Keratinocyte (primary cell): ENCODE results near the gene CREG2. TPM values are rescaled to one million over a fixed set of nuclear protein-coding genes. Genes with fewer than 3 reads are reported as not detected.

Source experiments
- DNase-seq: peaks from one replicate; pipeline ENCODE4 v3.0.0-alpha.2; 2011; ENCODE audit warnings: low read depth, missing footprints, low spot score
- FAIRE-seq: peaks from 2 replicates; lab custom pipeline; 2011; peaks lifted over from hg19 to GRCh38; lab: Jason Lieb, UNC
- H2AFZ ChIP-seq: 2 replicates; pipeline ENCODE4 v1.6.0; 2012; ENCODE audit warnings: low read length, control low read depth, inconsistent platforms; ENCODE audit not compliant: control insufficient read depth
- H3K27ac ChIP-seq: 2 replicates; pipeline ENCODE4 v1.5.1; 2011; ENCODE audit warnings: low read length; ENCODE audit not compliant: control insufficient read depth, insufficient read depth
- H3K27me3 ChIP-seq: 3 replicates; pipeline ENCODE4 v1.6.0; 2011; ENCODE audit warnings: low read length; ENCODE audit not compliant: control insufficient read depth, insufficient read depth; ENCODE audit errors: extremely low read depth
- H3K36me3 ChIP-seq, 2 experiments: 2 replicates in 1 of 2; 3 replicates in 1 of 2; pipeline ENCODE4 v1.5.1; 2011; ENCODE audit warnings: low read length in 2 of 2, mild to moderate bottlenecking in 1 of 2; ENCODE audit not compliant: control insufficient read depth in 2 of 2, insufficient read depth in 2 of 2; ENCODE audit errors: extremely low read depth in 1 of 2
- H3K4me1 ChIP-seq: 3 replicates; pipeline ENCODE4 v1.5.1; 2011; ENCODE audit warnings: low read length; ENCODE audit not compliant: control insufficient read depth, insufficient read depth; ENCODE audit errors: extremely low read depth
- H3K4me2 ChIP-seq: 3 replicates; pipeline ENCODE4 v1.6.0; 2011; ENCODE audit warnings: low read depth, low read length; ENCODE audit not compliant: control insufficient read depth, insufficient read depth; ENCODE audit errors: extremely low read depth
- H3K4me3 ChIP-seq, 3 experiments: fragments of 200-600 bp in 1 of 3; sonication (generic) in 1 of 3; 2 replicates in 2 of 3; 3 replicates in 1 of 3; pipeline ENCODE4 v1.5.1; 2011 to 2016; ENCODE audit warnings: low read length in 3 of 3, mild to moderate bottlenecking in 3 of 3, control low read depth in 2 of 3, inconsistent platforms in 1 of 3, low read depth in 1 of 3, mixed read lengths in 1 of 3, mixed run types in 1 of 3, moderate library complexity in 1 of 3; ENCODE audit not compliant: control insufficient read depth in 2 of 3, insufficient read depth in 2 of 3; ENCODE audit errors: extremely low read depth in 1 of 3
- H3K79me2 ChIP-seq: 2 replicates; pipeline ENCODE4 v1.6.0; 2012; ENCODE audit warnings: low read length; ENCODE audit not compliant: control insufficient read depth, insufficient read depth
- H3K9ac ChIP-seq: 3 replicates; pipeline ENCODE4 v1.6.0; 2011; ENCODE audit warnings: low read length; ENCODE audit not compliant: control insufficient read depth, insufficient read depth; ENCODE audit errors: extremely low read depth
- H3K9me1 ChIP-seq: 3 replicates; pipeline ENCODE4 v1.6.0; 2011; ENCODE audit warnings: low read length; ENCODE audit not compliant: control insufficient read depth, insufficient read depth; ENCODE audit errors: extremely low read depth
- H3K9me3 ChIP-seq: 2 replicates; pipeline ENCODE4 v1.5.1; 2012; ENCODE audit warnings: low read depth, low read length; ENCODE audit not compliant: control insufficient read depth
- H4K20me1 ChIP-seq: 3 replicates; pipeline ENCODE4 v1.6.0; 2011; ENCODE audit warnings: low read length; ENCODE audit not compliant: control insufficient read depth, insufficient read depth; ENCODE audit errors: extremely low read depth
- CTCF ChIP-seq, 3 experiments: IDR thresholded peaks in 1 of 3; conservative IDR thresholded peaks in 1 of 3; optimal IDR thresholded peaks in 1 of 3; 2 replicates in 2 of 3; 3 replicates in 1 of 3; pipeline versions ENCODE3 to v1.5.1; 2011; ENCODE audit warnings: low read length in 3 of 3, mild to moderate bottlenecking in 3 of 3, moderate library complexity in 2 of 3, control low read depth in 1 of 3, inconsistent platforms in 1 of 3; ENCODE audit not compliant: insufficient read depth in 2 of 3; ENCODE audit errors: extremely low read depth in 1 of 3
- EZH2 ChIP-seq: IDR thresholded peaks from one replicate; pipeline ENCODE4 v1.6.1; 2012; ENCODE audit warnings: inconsistent platforms, mild to moderate bottlenecking, low read length, moderate library complexity
- dilution Hi-C: fragments of 300-500 bp; cut with MboI; formaldehyde crosslinking; loops from one replicate; pipeline ENCODE4 v1.7.0; 2020; ENCODE audit warnings: low sequenced_read_pairs; ENCODE audit not compliant: extremely low pct_ligation_motif_present
- polyA plus RNA-seq, 5 experiments: library from polyadenylated mRNA; depleted of rRNA in 3 of 5; stranded (reverse) in 3 of 5; stranded (forward) in 1 of 5; unstranded in 1 of 5; fragments of >200 nt; gene quantifications; 1 replicate in 1 of 5; 2 replicates in 3 of 5; 3 replicates in 1 of 5; pipeline versions ENCODE4 v1.2.1 to v1.2.3, GENCODE V29; 2011 to 2012; ENCODE audit warnings: missing spikeins in 2 of 5, low read depth in 1 of 5, low replicate concordance in 1 of 5

CREG2 gene
- polyA plus RNA-seq, 1 donor (not counting 4 experiments of a cell fraction or from before 2014, with no cell fraction given), result 1.7 TPM

GRCh38 chr2:101344137-101344536 lies 43.2 kb downstream of the CREG2 start:
- H3K27ac ChIP-seq, result no peak overlapping the region
- TF ChIP-seq CTCF (optimal IDR thresholded peaks at IDR 0.05 in 1 of 3, IDR thresholded peaks at IDR 0.05 in 1 of 3, conservative IDR thresholded peaks at IDR 0.05 in 1 of 3; ENCODE audit: extremely low read depth in 1 of 3, insufficient read depth in 2 of 3, low read length in 3 of 3), result no peak
- no peak for TF ChIP-seq EZH2
- no peak for FAIRE-seq
- no peaks in the 10 kb centered on the region for H3K79me2 ChIP-seq
- H3K27me3 ChIP-seq, result no peaks in the 10 kb centered on the region
- no peak overlapping the region for H3K4me3 ChIP-seq
- dilution Hi-C loops, result no loop called here
- H3K36me3 ChIP-seq, result no peaks in the 10 kb centered on the region
- no peaks in the 10 kb centered on the region for H3K9me1 ChIP-seq
- no peak for DNase-seq
- H2AFZ ChIP-seq, result no peak overlapping the region
- no peaks in the 10 kb centered on the region for H4K20me1 ChIP-seq
- no peak overlapping the region for H3K4me2 ChIP-seq
- no peaks in the 10 kb centered on the region for H3K9me3 ChIP-seq
- no peak overlapping the region for H3K9ac ChIP-seq
- H3K4me1 ChIP-seq, result peaks cover 4% of the 10 kb centered on the region

DNA sequence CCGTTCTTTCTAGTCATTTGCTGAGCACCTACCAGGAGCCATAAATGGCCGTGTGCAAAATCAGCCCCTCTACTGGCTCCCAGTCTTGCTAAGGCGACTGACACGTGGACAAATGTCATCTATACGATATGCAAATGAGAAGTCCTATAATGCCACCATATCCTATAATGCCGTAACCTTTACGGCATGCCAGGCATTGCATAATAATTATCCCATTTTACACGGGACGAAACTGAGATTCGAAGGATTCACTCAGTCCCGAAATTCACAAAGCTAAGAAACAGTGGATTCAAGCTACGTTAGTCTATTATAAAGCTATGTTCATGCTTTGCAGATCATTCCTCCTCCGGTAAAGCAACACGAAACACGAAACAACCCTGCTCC lies 44.7 kb downstream of the CREG2 start:
- Histone ChIP-seq H3K36me3 (no peaks in the 10 kb centered on the region), H3K79me2 (no peaks in the 10 kb centered on the region), H2AFZ (no peak overlapping the region), H4K20me1 (no peaks in the 10 kb centered on the region), H3K9me3 (no peaks in the 10 kb centered on the region), H3K4me1 (peaks cover 8% of the 10 kb centered on the region), H3K9me1 (no peaks in the 10 kb centered on the region), H3K4me2 (no peak overlapping the region), H3K9ac (no peak overlapping the region), H3K27me3 (no peaks in the 10 kb centered on the region), H3K27ac (no peak overlapping the region), H3K4me3 (no peak overlapping the region)
- DNase-seq, result no peak
- no peak for FAIRE-seq
- TF ChIP-seq CTCF (optimal IDR thresholded peaks at IDR 0.05 in 1 of 3, IDR thresholded peaks at IDR 0.05 in 1 of 3, conservative IDR thresholded peaks at IDR 0.05 in 1 of 3; ENCODE audit: extremely low read depth in 1 of 3, insufficient read depth in 2 of 3, low read length in 3 of 3), result no peak
- no peak for TF ChIP-seq EZH2
- dilution Hi-C loops, result no loop called here
